GM19463 (cell line): Measurements from ENCODE around the gene GALM.
"Not testable (repeated sequence)": the region's sequence is repeated elsewhere in the genome, so short reads cannot be mapped to it uniquely, and the experiment has no call there.

ENCODE experiments used
- ATAC-seq: cut with Tn5 transposase; IDR thresholded peaks from one replicate; pipeline ENCODE4 v1.9.1; 2021; ENCODE audit warnings: mild to moderate bottlenecking, moderate library complexity; ENCODE audit not compliant: unreplicated experiment

The GALM gene

DNA sequence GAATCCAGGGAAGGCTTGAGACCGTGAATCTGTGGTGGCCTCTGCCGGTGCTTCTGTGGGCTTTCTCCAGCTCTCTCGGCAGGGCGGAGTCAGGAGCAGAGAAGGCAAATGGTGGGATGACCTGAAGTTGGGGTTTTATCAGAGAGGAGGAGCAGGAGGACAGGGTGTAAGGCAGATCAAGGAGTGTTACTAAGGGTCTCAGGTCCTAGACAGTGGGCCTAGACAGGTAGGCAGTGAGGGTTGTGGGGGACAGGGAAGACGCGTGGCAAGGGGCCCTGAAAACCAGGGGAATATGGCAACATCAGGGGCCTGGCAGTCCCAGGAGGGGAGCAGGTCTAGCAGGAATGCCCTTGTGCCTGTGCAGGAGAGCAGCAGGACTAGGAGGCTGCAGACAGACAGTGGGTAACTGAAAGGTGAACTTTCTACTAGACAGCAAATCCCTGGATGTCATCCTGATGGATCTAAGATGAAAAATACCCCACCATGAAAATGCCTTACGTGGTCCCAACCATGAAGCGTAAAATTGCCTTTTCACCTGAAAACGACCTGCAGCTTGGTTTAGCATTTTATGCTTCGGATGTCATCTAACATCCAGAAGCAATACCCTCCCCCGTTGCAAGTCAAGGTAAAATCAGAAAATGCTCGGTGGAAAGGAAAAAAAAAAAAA, 43.1 kb downstream of the GALM start:
- no peak for ATAC-seq

DNA sequence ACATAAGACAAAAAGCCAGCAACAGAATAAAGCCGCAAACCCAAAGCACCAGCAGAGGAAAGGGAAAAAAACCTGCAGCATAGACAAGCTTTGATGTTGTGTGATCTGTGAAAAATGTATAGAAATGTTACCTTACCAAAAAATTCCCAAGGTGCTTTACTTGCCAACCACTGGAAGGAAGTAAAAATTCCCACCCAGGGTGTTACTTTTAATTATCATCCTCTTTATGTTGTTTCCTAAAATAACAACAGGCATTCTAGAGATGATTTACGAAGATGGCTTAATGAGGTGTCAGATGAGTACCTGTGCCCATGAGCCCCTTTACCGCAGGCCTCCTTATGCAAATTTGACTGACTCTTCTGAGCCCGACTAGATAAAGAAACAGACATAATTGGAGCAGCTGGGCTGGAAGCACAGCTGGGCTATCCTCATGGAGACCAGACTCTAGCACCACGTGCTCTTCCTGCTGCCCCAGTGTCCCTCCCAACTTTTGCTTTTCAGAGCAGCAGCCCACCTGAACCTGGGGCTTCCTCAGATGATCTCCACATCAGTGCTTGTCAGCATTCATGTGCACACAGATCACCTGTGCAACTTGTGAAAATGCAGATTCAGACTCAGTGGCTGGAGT, 43.8 kb downstream of the GALM start:
- ATAC-seq: peak; percentile 89

- no peak for ATAC-seq
These were observed 45.6 kb downstream of the GALM start for GRCh38 chr2:38711558-38711957.

GRCh38 chr2:38712413-38712812, 46.5 kb downstream of the GALM start:
- no peak for ATAC-seq

DNA sequence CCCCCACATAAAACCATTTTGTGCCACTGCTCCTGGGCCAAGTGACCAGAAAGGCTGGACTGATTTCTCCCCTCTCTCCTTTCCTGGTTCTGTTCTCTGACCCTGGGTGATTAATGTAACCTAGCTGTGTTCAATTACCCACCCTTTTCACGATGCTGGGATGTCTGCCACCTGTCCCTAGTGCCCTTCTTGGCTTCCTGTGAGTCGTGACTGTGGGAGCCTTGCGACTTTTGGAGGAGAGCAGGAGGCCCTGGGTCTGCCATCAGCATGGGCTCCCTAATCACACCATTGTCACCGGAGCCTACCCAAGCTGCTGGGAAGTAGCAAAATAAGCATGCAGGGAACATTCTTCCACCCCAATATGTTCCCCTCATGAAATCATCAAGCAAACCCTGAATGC, 47.0 kb downstream of the GALM start:
- no peak for ATAC-seq

DNA sequence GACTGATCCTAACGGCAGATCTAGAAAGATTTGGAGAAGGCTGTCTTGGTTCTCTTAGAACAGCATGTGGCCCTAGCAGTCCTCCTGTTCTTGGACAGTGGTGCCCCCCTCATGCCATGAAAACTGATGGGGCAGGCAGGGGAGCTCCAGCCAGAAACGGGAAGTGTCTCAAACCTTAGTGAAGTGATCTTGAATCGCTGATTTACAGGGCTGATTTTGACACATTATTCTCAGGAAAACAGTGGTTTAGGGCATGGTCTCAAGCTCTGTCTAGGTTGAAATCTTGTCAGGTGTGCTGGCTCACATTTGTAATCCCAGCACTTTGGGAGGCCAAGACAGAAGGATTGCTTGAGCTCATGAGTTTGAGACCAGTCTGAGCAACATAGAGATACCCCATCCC, 47.4 kb downstream of the GALM start:
- ATAC-seq: no peak

GRCh38 chr2:38714941-38715340, 49.0 kb downstream of the GALM start:
- ATAC-seq: not testable (repeated sequence)

- ATAC-seq: no peak
These were observed 50.3 kb downstream of the GALM start for GRCh38 chr2:38716185-38716584.

- ATAC-seq: no peak
These were observed 52.7 kb downstream of the GALM start for GRCh38 chr2:38718601-38719000.

- ATAC-seq: no peak
These were observed 53.8 kb downstream of the GALM start for GRCh38 chr2:38719706-38720105.

GRCh38 chr2:38720613-38721241, 54.8 kb downstream of the GALM start:
- no peak for ATAC-seq

GRCh38 chr2:38722271-38723061, 56.6 kb downstream of the GALM start:
- peak; percentile 64 for ATAC-seq

DNA sequence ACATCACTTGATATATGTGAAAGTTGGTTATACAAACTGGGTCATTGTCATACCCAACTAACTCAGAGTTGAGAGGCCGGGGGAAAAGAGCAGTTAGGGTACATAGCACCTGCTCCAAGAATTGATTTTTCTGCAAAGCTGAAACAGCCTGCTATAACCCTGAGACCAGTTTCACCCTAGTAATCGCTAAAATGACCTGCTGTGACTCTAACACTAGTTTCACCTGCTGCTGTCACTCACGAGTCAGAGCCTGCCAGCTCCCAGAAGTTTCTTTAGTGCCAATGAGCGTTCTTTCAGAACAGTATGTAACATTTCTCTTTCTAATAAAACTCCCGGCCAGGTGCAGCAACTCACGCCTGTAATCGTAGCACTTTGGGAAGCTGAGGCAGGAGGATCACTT, 57.3 kb downstream of the GALM start:
- ATAC-seq: peak; percentile 68

GRCh38 chr2:38727661-38728060, 61.7 kb downstream of the GALM start:
- ATAC-seq: no peak

DNA sequence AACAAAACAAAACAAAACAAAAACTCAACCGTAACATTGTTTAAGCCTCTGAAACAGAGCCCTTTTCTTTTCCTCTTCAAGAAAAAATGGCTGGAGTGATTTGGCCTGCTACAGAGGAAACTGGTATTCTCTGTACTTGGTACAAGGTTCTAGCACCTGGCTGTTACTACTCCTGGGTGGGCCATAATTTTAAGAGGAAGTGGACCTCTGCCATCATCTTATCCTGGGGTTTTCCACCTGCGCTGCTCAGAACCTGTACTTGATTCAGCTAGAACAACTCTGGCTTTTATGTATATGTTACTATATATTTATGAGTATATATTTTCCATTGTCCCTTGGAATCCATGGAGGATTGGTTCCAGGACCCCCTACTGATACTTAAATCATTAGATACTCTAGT, 62.8 kb downstream of the GALM start:
- ATAC-seq: no peak

DNA sequence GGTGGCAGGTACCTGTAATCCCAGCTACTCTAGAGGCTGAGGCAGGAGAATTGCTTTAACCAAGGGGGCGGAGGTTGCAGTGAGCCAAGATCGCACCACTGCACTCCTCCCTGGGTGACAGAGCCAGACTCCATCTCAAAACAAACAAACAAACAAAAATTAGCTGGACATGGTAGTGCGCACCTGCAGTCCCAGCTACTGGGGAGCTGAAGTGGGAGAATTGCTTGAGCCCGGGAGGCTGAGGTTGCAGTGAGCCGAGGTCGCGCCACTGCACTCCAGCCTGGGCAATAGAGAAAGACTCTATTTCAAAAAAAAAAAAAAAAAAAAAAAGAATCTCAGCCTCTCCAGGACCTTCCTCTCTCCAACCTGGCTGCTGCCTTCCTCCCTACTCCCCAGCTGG, 65.2 kb downstream of the GALM start:
- no peak for ATAC-seq

GRCh38 chr2:38731684-38732221, 65.8 kb downstream of the GALM start:
- no peak for ATAC-seq

- no peak for ATAC-seq
These were observed 67.5 kb downstream of the GALM start for GRCh38 chr2:38733300-38733971.

- no peak for ATAC-seq
These were observed 68.6 kb downstream of the GALM start for GRCh38 chr2:38734299-38735058.

GRCh38 chr2:38735999-38736320, 70.0 kb downstream of the GALM start:
- no peak for ATAC-seq
